ENCODE results near the gene ZNF215. TPM values are rescaled to one million over a fixed set of nuclear protein-coding genes. Genes with fewer than 3 reads are reported as not detected.

Gene ZNF215
- total and polyA plus RNA-seq, 2 of the 4 experiments (the other 2 are of a cell fraction), result 3.4 to 7.7 TPM

DNA sequence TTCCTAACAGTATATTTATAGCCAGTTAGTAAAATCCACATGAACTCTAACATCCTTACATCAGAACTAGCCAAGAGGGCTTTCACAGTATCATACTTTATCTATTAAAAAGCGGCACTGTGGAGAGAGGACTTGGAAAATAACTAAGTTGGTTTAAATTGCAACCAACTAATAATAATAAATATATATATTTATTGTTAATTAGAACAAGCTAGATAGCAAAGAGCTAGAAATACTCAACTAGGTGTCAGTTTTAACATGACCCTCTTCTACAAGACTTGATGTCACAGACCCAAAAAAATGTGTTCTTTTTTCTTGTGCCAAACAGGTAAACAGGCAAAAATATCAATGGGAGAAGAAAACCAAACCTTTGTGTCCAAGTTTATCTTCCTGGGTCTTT lies 5.5 kb upstream of the ZNF215 start, which contains the start of gene OR2D3:
Gene OR2D3, plus strand, starts transcription at position 301 of the 400 bp plus-strand sequence. Its CDS starts 0 bp downstream, at position 301.
- no peaks in the 10 kb centered on the region for H3K79me1 ChIP-seq (ENCODE audit: low read depth in 1 of 2, low read length in 2 of 2)
- H3K14ac ChIP-seq (replicated peaks; ENCODE audit: low read depth, low read length), result no peak within 1 kb of the TSS
- H3K4me1 ChIP-seq (ENCODE audit: control insufficient read depth, insufficient read depth, low read length), result no peaks in the 10 kb centered on the region
- H2AK5ac ChIP-seq (ENCODE audit: low read depth, low read length), result no peak within 1 kb of the TSS
- H3K4me3 ChIP-seq (ENCODE audit: insufficient read depth, low read depth, low read length), result no peak within 1 kb of the TSS
- H3K9me1 ChIP-seq (ENCODE audit: insufficient read depth, low read length), result no peaks in the 10 kb centered on the region
- POLR2A ChIA-PET (ENCODE audit: unreplicated experiment), result no interaction called here
- no peak within 1 kb of the TSS for H3K4ac ChIP-seq (ENCODE audit: low read depth, low read length)
- H2AK9ac ChIP-seq (replicated peaks; ENCODE audit: low read depth, low read length, poor library complexity), result no peak within 1 kb of the TSS
- no peak within 1 kb of the TSS for H2BK5ac ChIP-seq (ENCODE audit: low read depth, low read length, poor library complexity, severe bottlenecking)
- no peak for DNase-seq
- H4K5ac ChIP-seq (ENCODE audit: low read depth, low read length), result no peak within 1 kb of the TSS
- intact Hi-C loops (cut with micrococcal nuclease), result no loop called here
- no peak for ATAC-seq (ENCODE audit: low read depth)
- H3K27ac ChIP-seq (ENCODE audit: insufficient read depth, low read length), result no peak within 1 kb of the TSS
- in situ Hi-C loops (cut with MboI; ENCODE audit: low sequenced_read_pairs), result no loop called here
- H4K20me1 ChIP-seq (ENCODE audit: insufficient read depth, low read length), result no peaks in the 10 kb centered on the region
- H2BK15ac ChIP-seq (ENCODE audit: low read depth, low read length), result no peak within 1 kb of the TSS
- no peak within 1 kb of the TSS for H3K23ac ChIP-seq (ENCODE audit: low read depth, low read length)
- H3K9ac ChIP-seq (ENCODE audit: low read depth, low read length), result no peak within 1 kb of the TSS
- no peak within 1 kb of the TSS for H3K18ac ChIP-seq (ENCODE audit: low read depth, low read length)
- TF ChIP-seq FOS (IDR thresholded peaks at IDR 0.05; ENCODE audit: low read depth, low read length) (no peak), RFX5 (IDR thresholded peaks at IDR 0.05; ENCODE audit: low read depth, low read length) (no peak)
- no peak within 1 kb of the TSS for H3K4me2 ChIP-seq (ENCODE audit: low read depth, low read length)
- CTCF ChIA-PET, result no interaction called here
- H3K27me3 ChIP-seq (ENCODE audit: control insufficient read depth, insufficient read depth, low read length), result no peaks in the 10 kb centered on the region
- no peak within 1 kb of the TSS for H2BK20ac ChIP-seq (ENCODE audit: low read depth, low read length)
- no peaks in the 10 kb centered on the region for H3K36me3 ChIP-seq (ENCODE audit: control insufficient read depth, insufficient read depth, low read length)
- BruUV-seq (replicated peaks), result no TSS peak
- no peak within 1 kb of the TSS for H2AFZ ChIP-seq (replicated peaks; ENCODE audit: low read length, poor library complexity)
- H4K91ac ChIP-seq (ENCODE audit: insufficient read depth, low read depth, low read length), result no peak within 1 kb of the TSS
- dilution Hi-C loops (cut with HindIII; ENCODE audit: low sequenced_read_pairs, unreplicated experiment), result no loop called here
- H2BK120ac ChIP-seq (ENCODE audit: low read depth, low read length), result no peak within 1 kb of the TSS
- no peaks in the 10 kb centered on the region for H3K9me3 ChIP-seq (ENCODE audit: control insufficient read depth, insufficient read depth, low read length)
- WGBS, 2 experiments (ENCODE audit: extremely low coverage in 2 of 2, insufficient read length in 1 of 2), result no CpG with 5 or more reads among the region's 1 CpG
- H4K8ac ChIP-seq (ENCODE audit: low read depth in 2 of 2, low read length in 2 of 2), result no peak within 1 kb of the TSS
- H3K56ac ChIP-seq (ENCODE audit: extremely low read depth, insufficient read depth, low read length), result no peak within 1 kb of the TSS

Measured in IMR-90 (cell line).